Uterus (tissue), 4 donors: ENCODE measurements around the gene CCDC34. TPM values are rescaled to one million over a fixed set of nuclear protein-coding genes. Genes with fewer than 3 reads are reported as not detected.

Experiments used
- DNase-seq, 2 donors: peaks; one replicate each; pipeline ENCODE4 v3.0.0-alpha.2; 2019 to 2020
- H3K27ac ChIP-seq, 2 donors: fragments of 200-600 bp; sonication (generic); 1 replicate in 1 of 2; 2 replicates in 1 of 2; pipeline ENCODE4 v1.5.1; 2016 to 2018
- H3K27me3 ChIP-seq, 2 donors: fragments of 200-600 bp; sonication (generic); one replicate each; pipeline ENCODE4 v1.5.1; 2018 to 2019; ENCODE audit warnings: control low read depth in 1 of 2
- H3K36me3 ChIP-seq, 2 donors: fragments of 200-600 bp; sonication (generic); one replicate each; pipeline ENCODE4 v1.5.1; 2019; ENCODE audit warnings: control low read depth in 1 of 2
- H3K4me1 ChIP-seq, 2 donors: fragments of 200-600 bp; sonication (generic); one replicate each; pipeline ENCODE4 v1.5.1; 2018 to 2019; ENCODE audit warnings: control low read depth in 1 of 2
- H3K4me3 ChIP-seq, 2 donors: fragments of 200-600 bp; sonication (generic); 1 replicate in 1 of 2; 2 replicates in 1 of 2; pipeline ENCODE4 v1.5.1; 2018 to 2019; ENCODE audit warnings: mild to moderate bottlenecking in 1 of 2
- H3K9me3 ChIP-seq, 2 donors: fragments of 200-600 bp; sonication (generic); one replicate each; pipeline ENCODE4 v1.5.1; 2019; ENCODE audit warnings: control low read depth in 1 of 2
- CTCF ChIP-seq, 4 experiments: fragments of 200-600 bp in 2 of 4; fragments of 450-650 bp in 2 of 4; sonication (generic) in 2 of 4; IDR thresholded peaks; one replicate each; pipeline ENCODE4 v1.5.1; 2016 to 2019; ENCODE audit warnings: antibody characterized with exemption in 4 of 4, mild to moderate bottlenecking in 2 of 4, moderate library complexity in 1 of 4
- POLR2A ChIP-seq, 2 donors: fragments of 450-650 bp; IDR thresholded peaks; one replicate each; pipeline ENCODE4 v1.6.1; 2016; ENCODE audit warnings: antibody characterized with exemption in 2 of 2, mild to moderate bottlenecking in 1 of 2, moderate library complexity in 1 of 2
- intact Hi-C: fragments of 100-400 bp; cut with DNase I; formaldehyde crosslinking; loops from one replicate; pipeline ENCODE4 v1.15.1; 2023; ENCODE audit warnings: low total_unique reads
- total RNA-seq, 4 donors: library from RNA; depleted of rRNA in 3 of 4; stranded (reverse); fragments of >200 nt in 3 of 4; gene quantifications; one replicate each; pipeline versions ENCODE4 v1.1.0 to v1.2.4, GENCODE V29; 2014 to 2023
- donor health status: DM: yes; HTN: yes; CAD: no.

Gene CCDC34
- total RNA-seq, 4 donors from 2014 or later, result 0.26 to 8.2 (median 2.7) TPM; not detected in 1

GRCh38 chr11:27297616-27298015 lies 65.4 kb downstream of the CCDC34 start:
- Histone ChIP-seq H3K27me3 (no peaks in the 10 kb centered on the region), H3K27ac (no peak overlapping the region), H3K4me1 (no peaks in the 10 kb centered on the region), H3K4me3 (no peak overlapping the region), H3K36me3 (no peaks in the 10 kb centered on the region), H3K9me3 (no peaks in the 10 kb centered on the region)
- intact Hi-C loops, result loop anchor here (10.0 kb wide), 1 partner anchor 113 kb away; no protein-coding TSS in a partner anchor
- TF ChIP-seq CTCF (IDR thresholded peaks at IDR 0.05), result no peak
- no peak for TF ChIP-seq POLR2A (IDR thresholded peaks at IDR 0.05)
- DNase-seq, result no peak

- no peak overlapping the region for H3K4me3 ChIP-seq
- no peaks in the 10 kb centered on the region for H3K36me3 ChIP-seq
- DNase-seq, result no peak
- H3K4me1 ChIP-seq, result no peaks in the 10 kb centered on the region
- intact Hi-C loops, result loop anchor here (10.0 kb wide), 1 partner anchor 112 kb away; no protein-coding TSS in a partner anchor
- H3K9me3 ChIP-seq, result no peaks in the 10 kb centered on the region
- TF ChIP-seq CTCF (IDR thresholded peaks at IDR 0.05), result peak; percentile 57 to 70 (median 63)
- TF ChIP-seq POLR2A (IDR thresholded peaks at IDR 0.05), result no peak
- no peaks in the 10 kb centered on the region for H3K27me3 ChIP-seq
- no peak overlapping the region for H3K27ac ChIP-seq
Observed at GRCh38 chr11:27296497-27296896, 66.5 kb downstream of the CCDC34 start.

GRCh38 chr11:27295928-27296327 lies 67.1 kb downstream of the CCDC34 start:
- intact Hi-C loops, result loop anchor here (10.0 kb wide), 1 partner anchor 111 kb away; no protein-coding TSS in a partner anchor
- H3K9me3 ChIP-seq, result no peaks in the 10 kb centered on the region
- no peaks in the 10 kb centered on the region for H3K36me3 ChIP-seq
- no peak for TF ChIP-seq POLR2A (IDR thresholded peaks at IDR 0.05)
- TF ChIP-seq CTCF (IDR thresholded peaks at IDR 0.05), result no peak
- no peak overlapping the region for H3K4me3 ChIP-seq
- H3K4me1 ChIP-seq, result no peaks in the 10 kb centered on the region
- no peak for DNase-seq
- no peak overlapping the region for H3K27ac ChIP-seq
- no peaks in the 10 kb centered on the region for H3K27me3 ChIP-seq

- Histone ChIP-seq H3K36me3 (no peaks in the 10 kb centered on the region), H3K4me1 (no peaks in the 10 kb centered on the region), H3K27me3 (no peaks in the 10 kb centered on the region), H3K27ac (no peak overlapping the region), H3K4me3 (no peak overlapping the region), H3K9me3 (no peaks in the 10 kb centered on the region)
- no peak for TF ChIP-seq CTCF (IDR thresholded peaks at IDR 0.05)
- no peak for TF ChIP-seq POLR2A (IDR thresholded peaks at IDR 0.05)
- intact Hi-C loops, result loop anchor here (10.0 kb wide), 1 partner anchor 110 kb away; no protein-coding TSS in a partner anchor
- DNase-seq, result no peak
Observed at GRCh38 chr11:27294654-27295053, 68.4 kb downstream of the CCDC34 start.

GRCh38 chr11:27293515-27294417 lies 69.2 kb downstream of the CCDC34 start:
- Histone ChIP-seq H3K36me3 (no peaks in the 10 kb centered on the region), H3K9me3 (no peaks in the 10 kb centered on the region), H3K4me1 (no peaks in the 10 kb centered on the region), H3K27me3 (no peaks in the 10 kb centered on the region), H3K4me3 (no peak overlapping the region), H3K27ac (no peak overlapping the region)
- no peak for TF ChIP-seq CTCF (IDR thresholded peaks at IDR 0.05)
- TF ChIP-seq POLR2A (IDR thresholded peaks at IDR 0.05), result no peak
- intact Hi-C loops, result loop anchor here (10.0 kb wide), 1 partner anchor 109 kb away; no protein-coding TSS in a partner anchor
- no peak for DNase-seq
